ENCODE results near the gene DYNC1I1.

GRCh38 chr7:96093435-96093834, 321.1 kb downstream of the DYNC1I1 start:
- TF ChIP-seq POLR2A (IDR thresholded peaks at IDR 0.05), result no peak
- TF ChIP-seq EP300 (IDR thresholded peaks at IDR 0.05), result no peak
- TF ChIP-seq CTCF (IDR thresholded peaks at IDR 0.05), result no peak
- no peak for TF ChIP-seq POLR2AphosphoS5 (IDR thresholded peaks at IDR 0.05)

All from upper lobe of left lung (tissue), 4 donors.